ENCODE data around the gene SHC4.

DNA sequence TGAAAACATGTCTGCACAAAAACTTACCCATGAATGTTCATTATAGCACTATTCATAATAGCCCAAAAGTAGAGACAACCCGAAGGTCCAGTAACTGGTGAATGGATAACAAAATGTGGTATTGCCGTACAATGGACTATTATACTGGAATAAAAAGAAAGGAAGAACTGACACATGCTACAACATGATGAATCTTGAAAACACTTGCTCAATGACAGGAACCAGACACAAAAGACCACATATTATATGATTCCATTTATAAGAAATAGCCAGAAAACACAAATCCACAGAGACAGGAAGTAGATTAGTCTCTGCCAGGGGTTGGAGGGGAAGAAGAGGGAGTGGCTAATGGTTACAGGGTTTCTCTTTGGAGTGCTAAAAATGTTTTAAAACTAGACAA is 18.3 kb downstream of the SHC4 start:
- TF ChIP-seq, protein P1, sequence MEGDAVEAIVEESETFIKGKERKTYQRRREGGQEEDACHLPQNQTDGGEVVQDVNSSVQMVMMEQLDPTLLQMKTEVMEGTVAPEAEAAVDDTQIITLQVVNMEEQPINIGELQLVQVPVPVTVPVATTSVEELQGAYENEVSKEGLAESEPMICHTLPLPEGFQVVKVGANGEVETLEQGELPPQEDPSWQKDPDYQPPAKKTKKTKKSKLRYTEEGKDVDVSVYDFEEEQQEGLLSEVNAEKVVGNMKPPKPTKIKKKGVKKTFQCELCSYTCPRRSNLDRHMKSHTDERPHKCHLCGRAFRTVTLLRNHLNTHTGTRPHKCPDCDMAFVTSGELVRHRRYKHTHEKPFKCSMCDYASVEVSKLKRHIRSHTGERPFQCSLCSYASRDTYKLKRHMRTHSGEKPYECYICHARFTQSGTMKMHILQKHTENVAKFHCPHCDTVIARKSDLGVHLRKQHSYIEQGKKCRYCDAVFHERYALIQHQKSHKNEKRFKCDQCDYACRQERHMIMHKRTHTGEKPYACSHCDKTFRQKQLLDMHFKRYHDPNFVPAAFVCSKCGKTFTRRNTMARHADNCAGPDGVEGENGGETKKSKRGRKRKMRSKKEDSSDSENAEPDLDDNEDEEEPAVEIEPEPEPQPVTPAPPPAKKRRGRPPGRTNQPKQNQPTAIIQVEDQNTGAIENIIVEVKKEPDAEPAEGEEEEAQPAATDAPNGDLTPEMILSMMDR (optimal IDR thresholded peaks at IDR 0.05 in 1 of 3, IDR thresholded peaks at IDR 0.05 in 1 of 3, conservative IDR thresholded peaks at IDR 0.05 in 1 of 3; ENCODE audit: extremely low read depth in 1 of 3, insufficient read depth in 2 of 3, low read length in 3 of 3) = no peak
- no peak for TF ChIP-seq EZH2 (IDR thresholded peaks at IDR 0.05; ENCODE audit: low read length)
